OCI-LY1 (cell line): Measurements from ENCODE around the gene RPL9.
"Not testable (repeated sequence)": the region's sequence is repeated elsewhere in the genome, so short reads cannot be mapped to it uniquely, and the experiment has no call there.

ENCODE experiments used
- CTCF ChIP-seq: fragments of 200-600 bp; sonication (generic), shearing (Covaris generic); IDR thresholded peaks from 2 replicates; pipeline ENCODE4 v1.5.1; 2017; ENCODE audit warnings: mild to moderate bottlenecking, antibody characterized with exemption, low read length, moderate library complexity, mixed read lengths
- EZH2 ChIP-seq: fragments of 200-600 bp; sonication (generic), shearing (Covaris generic); IDR thresholded peaks from 2 replicates; pipeline ENCODE4 v1.8.0; 2017; ENCODE audit warnings: borderline replicate concordance, mixed run types, mild to moderate bottlenecking, antibody characterized with exemption, low read length, moderate library complexity, mixed read lengths

- TF ChIP-seq CTCF, EZH2: not testable (repeated sequence)
Observed at GRCh38 chr4:39411561-39411960, 47.2 kb downstream of the RPL9 start.
